GM18511 (cell line): ENCODE measurements around the gene NR5A1.

Experiments used
- ATAC-seq: cut with Tn5 transposase; IDR thresholded peaks from one replicate; pipeline ENCODE4 v1.9.1; 2021; ENCODE audit warnings: mild to moderate bottlenecking, moderate library complexity; ENCODE audit not compliant: unreplicated experiment

NR5A1 gene

DNA sequence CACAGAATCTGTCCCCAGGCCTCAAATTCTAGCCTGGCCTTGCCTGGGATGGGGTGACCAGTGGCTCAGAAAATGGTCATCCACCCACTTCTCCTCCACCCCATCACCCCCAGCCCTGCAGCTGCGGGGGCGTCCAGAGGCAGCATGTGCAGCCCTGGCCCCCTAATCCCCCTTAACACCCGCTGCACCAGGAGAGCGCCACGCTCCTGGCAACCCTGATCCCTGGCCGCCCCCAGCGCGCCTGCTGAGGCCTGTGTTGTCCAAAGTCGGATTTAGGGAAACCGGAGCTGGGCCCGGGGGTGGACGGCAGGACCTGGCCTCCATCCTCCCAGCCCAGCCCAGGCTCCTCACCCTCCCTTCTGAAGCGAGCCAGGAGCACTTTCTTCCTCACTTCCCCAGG lies 22.0 kb downstream of the NR5A1 start:
- ATAC-seq, result no peak

DNA sequence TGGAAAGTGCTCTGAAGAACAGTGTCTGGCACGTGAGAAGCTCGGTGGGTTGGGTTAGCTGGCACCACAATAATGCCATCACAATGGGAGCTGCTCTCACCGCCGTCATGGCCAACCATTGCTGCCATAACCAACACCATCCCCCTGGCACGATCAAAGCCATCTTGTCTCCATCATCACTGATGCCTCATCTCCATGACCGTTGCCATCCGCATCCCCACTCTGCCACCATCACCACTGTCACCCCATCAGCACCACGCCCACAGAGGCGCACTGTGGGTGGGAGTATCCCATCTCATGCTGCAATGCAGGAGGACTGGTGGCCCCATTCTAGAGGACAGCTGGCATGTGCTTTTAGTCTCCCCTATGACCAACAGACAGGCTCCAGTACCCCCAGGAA lies 23.7 kb downstream of the NR5A1 start:
- ATAC-seq, result no peak

DNA sequence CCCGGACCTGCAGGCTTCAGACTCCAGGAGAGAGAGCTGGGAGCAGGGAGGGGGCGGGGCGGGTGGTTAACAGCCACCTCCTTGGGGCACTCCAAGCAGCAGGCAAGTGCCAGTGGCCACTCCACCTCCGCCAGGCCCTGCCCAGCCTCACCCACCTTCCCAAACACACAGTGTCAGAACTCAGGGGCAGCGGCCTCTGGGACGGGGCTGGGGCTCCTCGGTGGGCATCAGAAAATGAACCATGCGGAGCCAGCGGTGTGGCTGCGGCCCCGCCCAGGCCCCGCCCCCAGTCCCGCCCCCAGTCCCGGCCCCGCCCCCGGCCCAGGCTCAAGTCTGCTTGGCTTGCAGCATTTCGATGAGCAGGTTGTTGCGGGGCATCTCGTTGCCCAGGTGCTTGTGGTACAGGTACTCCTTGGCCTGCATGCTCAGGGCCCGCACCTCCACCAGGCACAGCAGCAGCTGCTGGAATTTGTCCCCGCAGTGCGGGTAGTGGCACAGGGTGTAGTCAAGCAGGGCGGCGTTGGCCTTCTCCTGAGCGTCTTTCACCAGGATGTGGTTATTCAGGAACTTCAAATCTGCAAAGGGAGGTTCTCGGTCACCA lies 24.7 kb downstream of the NR5A1 start:
- no peak for ATAC-seq

DNA sequence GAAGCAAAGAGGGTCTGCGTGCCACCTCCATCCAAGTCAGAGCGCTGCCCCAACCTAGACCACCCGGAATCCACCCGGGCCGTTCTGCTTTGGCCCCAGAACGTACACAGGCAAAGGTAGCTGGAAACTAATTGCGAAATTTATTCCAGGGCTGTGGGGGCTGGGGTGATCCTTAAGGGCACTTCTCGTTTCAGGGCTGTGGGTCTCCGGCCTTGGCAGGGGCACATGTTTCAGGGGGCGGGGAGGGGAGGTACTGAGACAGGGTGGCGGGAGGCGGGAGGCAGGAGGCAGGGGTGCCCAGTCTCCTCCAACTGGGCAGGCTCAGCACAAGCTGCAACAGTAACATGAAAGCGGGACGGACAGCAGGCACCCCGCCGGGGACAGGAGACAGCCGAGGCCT lies 26.1 kb downstream of the NR5A1 start:
- ATAC-seq, result no peak

DNA sequence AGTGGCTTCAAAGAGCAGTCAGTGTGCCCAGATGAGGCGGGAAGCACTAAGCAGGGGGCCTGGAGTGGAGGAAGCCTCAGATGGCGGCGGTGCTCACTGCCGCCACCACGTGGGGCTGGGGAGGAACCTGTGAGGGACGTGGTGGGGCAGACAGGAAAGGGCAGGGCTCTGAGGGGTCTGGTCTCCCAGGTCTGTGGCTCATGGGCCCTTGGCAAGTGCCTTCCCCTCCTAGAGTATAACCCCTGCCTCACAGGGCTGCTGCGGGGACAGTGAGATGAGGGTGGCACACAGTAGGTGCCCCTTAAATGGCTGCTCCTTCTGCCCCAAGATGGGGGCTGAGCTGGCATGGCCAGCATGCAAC lies 26.6 kb downstream of the NR5A1 start:
- ATAC-seq, result no peak

DNA sequence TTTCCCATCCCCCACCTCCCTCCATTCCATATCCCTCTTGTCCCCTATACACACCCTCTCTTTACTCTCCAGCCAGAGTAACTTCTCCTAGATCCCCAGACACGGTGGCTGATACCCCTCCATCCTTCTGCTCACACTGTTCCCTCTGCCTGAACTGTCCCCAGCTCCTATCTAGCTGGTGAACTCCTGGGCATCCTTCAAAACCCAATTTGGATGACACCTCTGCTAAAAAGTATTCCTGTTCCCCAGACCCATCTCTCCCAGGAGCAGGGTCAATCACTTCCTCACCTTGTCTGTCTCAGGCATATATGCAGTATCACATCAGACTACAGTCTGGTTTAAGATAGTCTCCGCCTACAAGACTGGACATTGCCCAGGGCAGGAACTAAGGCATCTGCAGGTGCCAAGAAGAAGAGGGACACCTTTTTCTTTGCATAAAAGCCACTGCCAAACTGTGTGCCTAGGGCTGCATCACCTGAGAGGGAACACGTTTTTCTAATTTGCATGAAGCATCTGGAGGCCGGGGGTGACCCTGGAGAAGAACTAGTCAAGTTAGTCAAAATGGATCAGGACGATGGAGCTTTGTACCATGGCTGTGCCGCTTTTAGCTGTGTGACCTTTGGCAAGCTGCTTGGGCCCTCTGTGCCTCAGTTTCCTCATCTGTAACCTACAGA lies 27.1 kb downstream of the NR5A1 start:
- no peak for ATAC-seq

DNA sequence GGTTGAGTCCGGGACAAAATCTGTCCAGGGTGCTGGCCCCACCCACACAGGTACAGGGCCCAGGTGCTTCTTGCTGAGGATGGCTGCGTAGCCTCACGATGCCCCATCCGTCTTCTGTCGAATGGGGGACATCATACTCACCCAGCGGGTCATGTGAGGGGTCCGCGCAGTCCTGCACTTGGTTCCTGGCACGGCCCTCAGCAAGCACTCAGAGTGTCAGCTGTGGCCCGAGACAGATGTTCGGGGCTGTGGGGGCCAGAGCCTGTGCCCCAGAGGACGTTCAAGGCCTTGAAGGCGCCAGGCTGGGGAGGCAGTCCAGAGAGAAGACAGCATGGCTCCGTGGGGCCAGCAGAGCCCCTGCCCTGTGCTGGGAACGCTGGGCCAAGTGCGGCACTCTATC lies 27.8 kb downstream of the NR5A1 start:
- no peak for ATAC-seq

DNA sequence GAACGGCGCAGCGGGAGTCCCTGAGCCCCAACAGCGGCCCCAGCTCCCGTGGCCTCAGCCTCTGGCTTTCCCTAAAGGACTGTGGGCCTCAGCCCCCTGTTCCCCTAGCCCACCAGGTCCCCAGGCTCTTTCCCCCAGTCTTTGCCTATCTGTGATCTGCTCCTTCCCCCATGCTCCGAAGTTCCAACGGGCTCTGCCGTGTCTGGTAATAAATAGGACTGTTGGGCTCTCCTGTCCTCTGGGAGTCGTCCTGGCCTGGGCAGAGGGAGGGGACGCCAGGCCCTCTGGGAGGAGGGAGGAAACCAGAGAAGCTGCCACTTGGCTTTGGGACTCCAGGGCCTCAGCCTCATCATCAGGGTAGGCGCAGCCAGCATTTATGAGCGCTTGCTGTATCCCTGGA lies 28.8 kb downstream of the NR5A1 start:
- ATAC-seq, result no peak

DNA sequence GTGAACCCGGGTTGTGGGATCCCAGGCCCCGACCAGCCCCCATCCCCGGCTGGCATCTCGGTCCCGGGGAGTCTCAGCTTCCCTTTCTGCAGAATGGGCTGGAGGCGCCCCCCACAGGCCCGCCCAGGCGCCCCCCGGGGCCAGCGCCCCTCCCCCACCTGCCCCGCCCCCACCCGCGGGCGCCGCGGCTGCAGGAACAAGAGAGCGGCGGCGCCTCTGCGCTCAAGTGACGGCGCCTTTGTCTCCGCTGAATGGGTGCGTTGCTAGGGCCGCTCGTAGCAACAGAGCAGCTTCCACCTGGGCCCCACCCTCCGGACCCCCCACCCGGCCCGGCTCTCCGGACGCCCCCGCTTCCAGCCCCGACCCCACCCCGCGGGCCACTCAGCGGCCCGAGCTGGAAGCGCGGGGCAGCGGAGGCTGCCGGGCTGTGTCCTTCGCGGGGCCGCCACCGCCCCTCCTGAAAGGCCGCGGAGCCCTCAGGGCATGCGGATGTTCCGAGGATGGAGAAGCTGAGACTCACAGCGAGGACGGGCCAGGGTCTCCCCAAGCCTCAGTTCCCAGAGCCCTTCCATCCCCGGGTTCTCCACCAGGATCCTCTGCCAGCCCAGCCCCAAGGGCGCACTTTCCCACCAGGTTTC lies 29.4 kb downstream of the NR5A1 start:
- no peak for ATAC-seq

DNA sequence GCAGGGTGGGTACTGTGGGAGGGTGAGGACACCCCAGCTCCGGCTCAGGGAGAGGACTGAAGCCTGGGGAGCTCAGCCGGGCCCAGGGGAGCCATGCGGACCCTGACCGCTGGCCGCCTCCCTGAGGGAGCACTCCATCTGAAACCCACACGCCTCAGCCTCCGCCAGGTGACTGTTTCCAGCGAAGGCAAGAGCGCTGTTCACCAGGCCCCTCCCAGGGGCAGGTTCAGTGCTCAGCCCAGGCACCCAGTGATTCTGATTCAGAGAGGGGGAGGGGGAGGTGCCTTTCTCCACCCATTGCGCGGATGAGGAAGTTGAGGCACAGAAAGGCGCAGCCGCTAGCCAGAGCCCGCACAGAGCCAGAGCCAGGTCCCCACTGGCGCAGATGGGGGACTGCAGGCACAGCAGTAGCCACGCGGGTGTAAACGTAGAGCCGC lies 30.0 kb downstream of the NR5A1 start:
- no peak for ATAC-seq

DNA sequence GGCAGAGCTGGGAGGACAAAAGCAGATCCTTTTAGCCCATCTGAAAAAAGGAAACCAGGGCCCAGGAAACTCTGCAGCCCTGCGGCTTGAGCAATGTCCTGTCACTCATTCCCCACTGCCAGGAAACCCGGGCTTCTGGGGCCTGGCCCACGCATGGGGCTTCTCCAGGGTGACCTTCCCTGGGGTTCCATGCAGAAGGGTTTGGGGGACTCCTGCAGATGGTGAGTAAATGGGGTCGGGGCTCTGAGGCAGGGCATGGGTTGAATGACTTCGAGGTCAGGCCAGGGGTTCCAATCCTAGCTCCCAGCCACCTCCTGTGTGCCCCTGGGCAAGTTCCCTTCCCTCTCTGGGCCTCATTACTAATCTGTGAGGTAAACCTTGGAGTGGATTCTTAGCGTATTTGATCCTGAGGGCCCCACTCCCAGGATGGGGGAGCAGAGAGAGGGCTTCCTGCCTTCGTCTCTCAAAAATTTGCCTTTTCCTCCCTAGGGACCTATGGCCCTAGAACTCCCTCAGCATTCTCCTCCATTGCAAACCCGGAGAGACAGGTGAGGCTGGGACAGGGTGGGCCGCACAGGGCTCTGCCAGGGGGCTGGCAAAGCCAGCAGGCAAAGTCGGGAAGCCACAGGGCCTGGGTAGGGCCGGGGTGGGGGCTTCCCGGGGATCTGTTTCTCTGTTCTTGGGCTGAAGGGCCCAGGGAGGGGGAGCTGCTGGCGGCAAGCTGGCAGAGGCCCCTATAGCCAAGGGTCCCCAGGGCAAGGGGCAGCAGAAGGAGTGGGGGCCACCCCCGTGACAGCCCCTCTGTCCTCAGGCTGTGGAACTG lies 31.1 kb downstream of the NR5A1 start:
- ATAC-seq, result no peak

DNA sequence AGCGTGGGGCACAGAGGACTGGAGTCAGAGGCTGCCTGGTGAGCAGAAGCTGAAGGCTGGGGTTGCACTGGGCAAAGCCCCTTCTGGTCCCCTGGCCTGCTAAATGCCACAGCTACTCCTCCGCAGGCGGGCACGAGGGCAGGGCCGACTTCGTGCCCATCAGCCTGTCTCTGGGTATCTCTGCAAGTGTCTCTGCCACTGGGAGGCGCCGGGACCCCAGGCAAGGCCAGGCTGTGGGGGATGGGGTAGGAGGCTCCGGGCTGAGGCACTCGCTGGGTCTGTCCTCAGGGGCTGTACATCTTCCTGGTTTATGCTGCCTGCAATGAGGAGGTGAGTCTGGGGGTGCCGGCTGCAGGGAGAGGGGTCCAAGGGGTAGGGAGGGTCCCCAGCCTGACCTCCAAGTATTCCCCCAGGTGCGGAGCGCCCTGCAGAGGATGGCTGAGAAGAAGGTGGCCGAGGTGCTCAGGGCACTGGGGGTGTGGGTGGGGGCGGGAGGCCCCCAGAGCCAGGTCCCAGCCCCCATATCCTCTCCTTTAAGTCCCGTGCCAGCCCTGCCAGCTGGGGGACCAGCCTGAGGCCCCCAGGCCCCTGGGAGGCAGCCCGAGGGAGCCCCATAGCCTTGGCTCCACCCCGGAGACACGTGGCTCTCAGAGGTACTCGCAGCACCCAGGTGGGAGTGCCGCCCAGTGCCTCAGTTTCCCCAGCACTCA lies 31.9 kb downstream of the NR5A1 start:
- no peak for ATAC-seq

DNA sequence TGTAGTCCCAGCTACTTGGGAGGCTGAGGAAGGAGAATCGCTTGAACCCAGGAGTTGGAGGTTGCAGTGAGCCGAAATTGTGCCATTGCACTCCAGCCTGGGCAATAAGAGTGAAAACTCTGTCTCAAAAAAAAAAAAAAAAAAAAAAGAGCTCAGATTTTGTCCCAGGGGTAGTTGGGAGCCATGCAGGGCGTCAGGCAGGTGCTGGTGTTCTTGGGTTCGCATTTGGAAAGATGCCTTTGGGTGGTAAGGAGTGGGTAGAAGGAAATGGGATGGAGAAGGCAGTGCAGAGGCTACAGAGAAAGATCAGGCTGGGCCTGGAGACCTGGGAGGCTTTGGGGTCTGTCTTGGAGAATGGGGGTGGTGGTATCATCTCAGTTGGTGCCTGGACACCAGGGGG lies 33.0 kb downstream of the NR5A1 start:
- ATAC-seq, result no peak

DNA sequence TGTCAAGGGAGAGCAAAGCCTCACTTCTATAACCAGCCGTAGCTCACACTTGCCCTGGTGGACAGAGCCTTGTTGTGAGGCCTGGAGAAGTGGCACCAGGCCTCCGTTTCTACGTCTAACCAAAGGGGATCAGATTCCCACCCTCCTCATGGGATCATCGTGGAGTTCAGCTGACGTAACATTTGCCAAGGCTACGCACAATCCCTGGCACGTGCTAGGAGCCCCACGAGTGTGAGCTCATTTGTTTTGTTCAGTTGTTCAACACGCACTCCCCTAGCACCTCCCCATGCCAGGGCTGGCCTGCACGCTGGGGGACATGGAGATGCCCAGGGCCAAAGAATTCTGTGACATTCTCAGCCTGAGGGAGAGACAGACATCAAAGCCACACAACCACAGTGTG lies 33.9 kb downstream of the NR5A1 start:
- ATAC-seq, result no peak

DNA sequence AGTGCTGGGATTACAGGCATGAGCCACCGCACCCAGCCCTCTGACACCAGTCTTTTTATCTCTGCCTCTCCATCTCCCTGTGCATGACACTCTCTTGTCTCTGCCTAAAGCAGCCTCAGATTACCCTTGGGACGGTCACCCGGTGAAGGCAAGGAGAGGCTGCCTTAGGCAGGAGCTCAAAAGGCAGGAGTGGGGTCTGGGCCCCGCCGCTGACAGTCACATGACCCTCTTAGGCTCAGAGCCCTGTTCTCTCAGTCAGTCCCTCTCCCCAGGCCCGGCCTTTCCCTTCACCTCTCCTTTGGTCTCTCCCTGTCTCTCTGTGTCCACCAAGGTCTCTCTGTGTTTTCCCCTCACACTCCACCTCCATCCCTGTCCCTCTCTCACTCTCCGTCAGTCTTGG lies 34.4 kb downstream of the NR5A1 start:
- no peak for ATAC-seq

DNA sequence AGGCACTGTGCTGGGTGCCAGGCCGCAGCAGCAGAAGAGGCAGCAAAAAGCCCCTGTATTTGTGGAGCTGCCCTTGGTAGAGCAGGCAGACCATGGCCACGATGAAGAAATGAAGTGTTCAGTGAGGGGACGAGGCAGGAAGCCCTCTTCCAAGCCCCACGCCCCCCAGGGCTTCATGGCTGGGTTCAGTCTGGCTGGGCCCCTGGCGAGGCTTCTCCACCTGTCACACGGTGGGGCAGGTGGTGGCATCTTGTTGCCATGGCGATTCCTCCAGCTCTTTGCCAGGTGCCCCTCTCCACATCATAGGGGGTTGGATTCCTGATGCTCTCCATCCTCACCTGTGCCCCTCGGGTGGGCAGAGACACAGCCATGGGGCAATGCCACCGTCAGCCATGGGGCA lies 35.4 kb downstream of the NR5A1 start:
- no peak for ATAC-seq

DNA sequence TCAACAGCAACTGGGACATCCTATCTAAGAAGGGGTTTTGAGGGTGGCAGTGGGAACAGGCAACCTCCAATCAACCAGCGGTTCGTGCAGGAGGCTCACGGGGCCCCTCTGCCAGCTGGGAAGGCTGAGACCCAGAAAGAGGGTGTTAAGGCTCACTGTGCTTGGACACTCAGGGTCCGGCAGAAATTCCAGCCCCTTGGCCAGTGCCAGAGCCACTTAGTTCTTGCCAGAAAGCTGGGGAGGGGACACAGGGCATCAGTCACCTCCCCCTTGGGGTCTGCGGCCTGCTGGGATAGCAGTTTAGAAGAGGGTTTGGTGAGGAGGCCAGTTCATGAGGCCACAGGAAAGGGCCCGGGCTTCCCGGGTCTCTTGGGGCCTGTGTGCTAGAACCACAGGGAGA lies 36.5 kb downstream of the NR5A1 start:
- ATAC-seq, result no peak

DNA sequence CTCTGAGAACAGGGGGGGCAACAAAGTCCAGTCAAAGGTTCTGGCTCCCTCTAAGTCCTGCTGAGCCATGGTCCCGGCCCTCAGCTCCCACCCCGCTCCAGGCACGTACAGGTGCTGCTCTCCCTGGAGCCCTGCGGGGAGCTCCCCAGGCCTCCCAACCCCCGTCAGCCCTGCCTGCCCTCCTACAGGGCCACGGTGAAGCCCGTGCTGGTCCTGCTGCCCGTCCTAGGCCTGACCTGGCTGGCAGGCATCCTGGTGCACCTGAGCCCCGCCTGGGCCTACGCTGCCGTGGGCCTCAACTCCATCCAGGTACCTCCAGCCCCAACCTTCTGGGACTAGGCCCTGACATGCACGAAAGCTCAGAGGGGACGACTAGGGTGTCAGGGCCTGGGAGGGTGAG lies 36.9 kb downstream of the NR5A1 start:
- ATAC-seq, result no peak

DNA sequence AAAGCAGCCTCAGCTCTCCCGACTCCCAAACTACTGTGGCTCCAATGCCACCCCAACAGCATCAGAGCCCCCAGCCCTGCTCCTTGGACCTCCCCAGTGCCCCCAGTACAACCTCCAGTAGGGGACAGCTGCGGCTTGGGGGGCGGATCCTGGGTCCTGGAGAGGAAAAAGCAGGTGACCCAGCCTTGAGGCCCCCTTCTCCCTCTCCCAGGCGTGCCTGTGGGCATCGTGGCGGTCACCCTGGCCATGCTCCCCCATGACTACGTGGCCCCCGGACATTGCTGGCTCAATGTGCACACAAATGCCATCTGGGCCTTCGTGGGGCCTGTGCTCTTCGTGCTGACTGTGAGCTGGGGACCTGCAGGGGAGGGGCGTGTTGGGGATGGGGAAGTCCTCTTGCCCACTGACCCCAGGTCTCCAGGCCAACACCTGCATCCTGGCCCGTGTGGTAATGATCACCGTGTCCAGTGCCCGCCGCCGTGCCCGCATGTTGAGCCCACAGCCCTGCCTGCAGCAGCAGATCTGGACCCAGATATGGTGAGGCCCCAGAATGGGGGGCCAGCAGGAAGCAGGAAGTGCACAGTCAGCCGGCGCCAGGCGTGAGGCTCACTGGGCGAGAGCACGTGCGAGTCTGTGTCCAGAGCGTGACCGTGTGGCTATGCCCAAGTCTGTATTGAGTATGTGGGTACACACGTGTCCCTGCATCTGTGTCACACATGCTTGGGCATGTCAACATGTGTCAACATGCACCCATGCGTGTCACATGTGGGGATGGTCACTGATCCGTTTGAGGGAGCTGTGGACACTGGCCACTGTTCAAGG lies 38.0 kb downstream of the NR5A1 start:
- no peak for ATAC-seq

DNA sequence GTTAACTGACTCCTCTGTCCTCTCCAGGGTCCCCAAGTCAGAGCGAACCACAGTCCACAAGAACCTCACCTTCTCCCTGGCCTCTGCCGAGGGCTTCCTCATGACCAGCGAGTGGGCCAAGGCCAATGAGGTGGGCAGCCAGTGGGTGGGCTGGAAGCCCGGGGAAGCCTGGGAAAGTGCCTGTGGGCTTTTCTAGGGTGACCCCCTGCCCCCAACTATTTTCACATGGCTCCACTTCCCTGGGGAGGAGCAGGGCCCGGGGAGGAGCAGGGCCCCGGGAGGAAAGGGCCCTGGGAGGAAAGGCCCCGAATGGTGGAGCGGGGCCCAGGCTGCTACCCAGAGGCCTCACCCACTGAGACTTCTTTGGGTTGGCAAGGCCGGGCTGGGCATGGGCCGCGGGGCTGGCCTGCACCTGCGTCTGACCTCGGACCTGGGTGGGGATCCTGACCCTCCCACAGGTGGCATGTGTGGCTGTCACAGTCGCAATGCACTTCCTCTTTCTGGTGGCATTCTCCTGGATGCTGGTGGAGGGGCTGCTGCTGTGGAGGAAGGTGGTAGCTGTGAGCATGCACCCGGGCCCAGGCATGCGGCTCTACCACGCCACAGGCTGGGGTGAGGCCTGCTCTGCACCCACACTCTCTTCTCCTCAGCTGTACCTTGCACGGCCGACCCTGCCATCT lies 39.0 kb downstream of the NR5A1 start:
- ATAC-seq, result no peak
